ENCODE data around the gene HDAC4. TPM values are rescaled to one million over a fixed set of nuclear protein-coding genes. Genes with fewer than 3 reads are reported as not detected.

The HDAC4 gene
- total RNA-seq, 2 experiments from 2014 or later, result 22.6 to 24.5 TPM

DNA sequence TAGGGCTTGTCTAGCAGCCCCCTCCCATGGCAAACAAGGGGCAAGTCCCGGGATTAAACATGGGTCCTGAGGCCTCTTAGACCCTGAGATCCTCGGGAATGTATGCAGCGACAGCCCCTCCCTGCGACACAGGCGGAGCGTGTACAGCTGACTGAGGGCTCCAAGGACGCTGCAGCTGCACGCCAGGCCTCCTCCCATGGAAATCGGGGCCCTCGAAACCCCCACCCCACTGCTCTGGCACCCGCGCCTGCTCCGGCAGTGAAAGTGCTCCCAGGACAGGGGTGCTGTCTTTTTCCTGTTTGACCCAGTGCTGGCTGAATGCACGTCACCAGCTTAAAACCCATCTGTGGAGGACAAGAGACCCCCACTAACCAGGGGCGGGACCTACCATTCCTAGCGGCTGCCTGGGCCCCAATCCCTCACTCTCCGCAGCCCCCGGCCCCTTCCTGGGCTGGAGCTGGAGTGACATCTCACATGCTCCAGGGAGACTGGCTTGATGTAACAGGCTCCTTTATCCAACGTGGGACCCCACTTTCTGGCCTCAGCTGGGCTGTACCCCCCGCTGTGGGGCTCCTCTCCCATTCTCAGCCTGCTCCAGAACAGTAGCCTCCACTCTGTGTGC, 305.2 kb downstream of the HDAC4 start:
- Mint-ChIP-seq H3K4me1 (ENCODE audit: low read depth) (no peaks in the 10 kb centered on the region), H3K27ac (no peak overlapping the region), H3K9me3 (no peaks in the 10 kb centered on the region), H3K36me3 (ENCODE audit: low read depth) (no peaks in the 10 kb centered on the region), H3K27me3 (no peaks in the 10 kb centered on the region), H3K4me3 (no peak overlapping the region)
- DNase-seq, result no peak
- TF ChIP-seq, protein P1, sequence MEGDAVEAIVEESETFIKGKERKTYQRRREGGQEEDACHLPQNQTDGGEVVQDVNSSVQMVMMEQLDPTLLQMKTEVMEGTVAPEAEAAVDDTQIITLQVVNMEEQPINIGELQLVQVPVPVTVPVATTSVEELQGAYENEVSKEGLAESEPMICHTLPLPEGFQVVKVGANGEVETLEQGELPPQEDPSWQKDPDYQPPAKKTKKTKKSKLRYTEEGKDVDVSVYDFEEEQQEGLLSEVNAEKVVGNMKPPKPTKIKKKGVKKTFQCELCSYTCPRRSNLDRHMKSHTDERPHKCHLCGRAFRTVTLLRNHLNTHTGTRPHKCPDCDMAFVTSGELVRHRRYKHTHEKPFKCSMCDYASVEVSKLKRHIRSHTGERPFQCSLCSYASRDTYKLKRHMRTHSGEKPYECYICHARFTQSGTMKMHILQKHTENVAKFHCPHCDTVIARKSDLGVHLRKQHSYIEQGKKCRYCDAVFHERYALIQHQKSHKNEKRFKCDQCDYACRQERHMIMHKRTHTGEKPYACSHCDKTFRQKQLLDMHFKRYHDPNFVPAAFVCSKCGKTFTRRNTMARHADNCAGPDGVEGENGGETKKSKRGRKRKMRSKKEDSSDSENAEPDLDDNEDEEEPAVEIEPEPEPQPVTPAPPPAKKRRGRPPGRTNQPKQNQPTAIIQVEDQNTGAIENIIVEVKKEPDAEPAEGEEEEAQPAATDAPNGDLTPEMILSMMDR (IDR thresholded peaks at IDR 0.05), result no peak
- intact Hi-C loops (cut with micrococcal nuclease), result no loop called here
- ChIA-PET POLR2A (no interaction called here), CTCF (interaction anchor here (0.8 kb wide), 1 partner anchor 49 kb away, joined by 3 read pairs; no protein-coding TSS in a partner anchor)
- ATAC-seq, result no peak

DNA sequence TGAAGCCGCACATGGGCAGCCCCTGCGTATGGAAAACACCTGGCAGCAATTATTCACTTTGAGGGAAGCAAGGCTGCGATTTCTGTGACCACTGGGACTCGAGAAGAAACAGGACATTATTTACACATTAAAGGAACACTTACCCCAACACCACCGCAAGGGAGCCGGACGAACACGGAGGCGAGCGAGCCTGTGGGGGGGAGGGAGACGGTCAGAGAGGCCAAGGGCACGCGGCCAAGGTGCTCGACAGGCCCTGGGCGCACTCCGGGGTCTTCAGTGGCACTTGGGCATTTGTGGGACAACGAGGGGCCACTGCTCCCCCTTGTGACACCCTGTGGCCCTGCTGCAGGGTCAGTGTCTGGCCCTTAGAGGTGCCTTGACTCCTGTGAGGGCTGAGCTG, 306.0 kb downstream of the HDAC4 start:
- ATAC-seq (no peak), DNase-seq (no peak)
- Mint-ChIP-seq H3K4me1 (ENCODE audit: low read depth) (no peaks in the 10 kb centered on the region), H3K27me3 (no peaks in the 10 kb centered on the region), H3K9me3 (no peaks in the 10 kb centered on the region), H3K36me3 (ENCODE audit: low read depth) (no peaks in the 10 kb centered on the region), H3K4me3 (no peak overlapping the region), H3K27ac (no peak overlapping the region)
- ChIA-PET CTCF (interaction anchor here (0.8 kb wide), 1 partner anchor 49 kb away, joined by 3 read pairs; no protein-coding TSS in a partner anchor), POLR2A (no interaction called here)
- intact Hi-C loops (cut with micrococcal nuclease), result no loop called here
- TF ChIP-seq, protein P1 (IDR thresholded peaks at IDR 0.05), result no peak

DNA sequence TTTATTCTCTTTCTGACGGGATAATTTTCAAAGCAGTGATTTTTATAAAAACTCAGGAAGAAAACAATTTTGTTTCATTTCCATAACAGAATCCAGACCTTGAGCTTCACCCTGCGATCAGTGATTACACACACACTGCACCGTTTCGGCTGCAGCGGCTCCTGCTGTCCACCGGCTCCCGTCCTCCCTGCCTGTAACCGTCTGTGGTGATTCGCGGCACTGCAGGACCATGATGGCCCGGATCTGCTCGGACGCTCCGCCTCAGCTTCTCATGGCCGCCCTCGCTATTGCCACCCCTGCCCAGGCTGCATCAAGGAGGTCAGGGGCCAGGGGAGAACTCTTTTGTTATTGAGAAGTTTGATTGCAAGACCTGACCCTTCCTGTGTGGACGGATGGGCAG, 306.9 kb downstream of the HDAC4 start:
- H3K27me3 Mint-ChIP-seq, result no peaks in the 10 kb centered on the region
- POLR2A ChIA-PET, result no interaction called here
- no peak overlapping the region for H3K27ac Mint-ChIP-seq
- H3K4me1 Mint-ChIP-seq (ENCODE audit: low read depth), result no peaks in the 10 kb centered on the region
- intact Hi-C loops (cut with micrococcal nuclease), result no loop called here
- H3K36me3 Mint-ChIP-seq (ENCODE audit: low read depth), result no peaks in the 10 kb centered on the region
- CTCF ChIA-PET, result interaction anchor here (0.7 kb wide), 1 partner anchor 840 kb away, joined by 3 read pairs; no protein-coding TSS in a partner anchor
- DNase-seq (no peak), ATAC-seq (no peak)
- no peaks in the 10 kb centered on the region for H3K9me3 Mint-ChIP-seq
- TF ChIP-seq, protein P1 (IDR thresholded peaks at IDR 0.05), result no peak
- no peak overlapping the region for H3K4me3 Mint-ChIP-seq

DNA sequence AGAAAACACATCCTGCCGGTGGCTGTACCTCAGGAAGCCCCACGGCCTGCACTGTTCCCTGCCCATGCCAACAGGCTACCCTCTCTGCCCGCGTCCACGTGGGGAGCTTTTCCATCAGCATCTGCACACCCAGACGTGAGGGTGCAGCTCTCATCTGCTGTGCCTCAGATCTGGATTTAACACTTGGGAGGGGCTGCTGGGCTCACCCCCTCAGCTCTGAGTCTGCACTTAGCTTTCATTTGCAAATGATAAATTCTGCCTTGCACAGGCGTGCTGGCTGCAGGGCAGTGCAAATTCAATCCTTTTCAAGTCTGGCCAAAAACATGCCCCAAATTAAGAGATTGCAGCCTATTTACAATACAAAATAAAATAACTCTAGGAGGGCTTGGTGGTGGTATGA, 307.3 kb downstream of the HDAC4 start:
- no peaks in the 10 kb centered on the region for H3K27me3 Mint-ChIP-seq
- H3K27ac Mint-ChIP-seq, result no peak overlapping the region
- no peak for DNase-seq
- intact Hi-C loops (cut with micrococcal nuclease), result no loop called here
- ATAC-seq, result no peak
- ChIA-PET CTCF (no interaction called here), POLR2A (no interaction called here)
- H3K9me3 Mint-ChIP-seq, result no peaks in the 10 kb centered on the region
- TF ChIP-seq, protein P1 (IDR thresholded peaks at IDR 0.05), result no peak
- H3K4me3 Mint-ChIP-seq, result no peak overlapping the region
- no peaks in the 10 kb centered on the region for H3K36me3 Mint-ChIP-seq (ENCODE audit: low read depth)
- no peaks in the 10 kb centered on the region for H3K4me1 Mint-ChIP-seq (ENCODE audit: low read depth)

DNA sequence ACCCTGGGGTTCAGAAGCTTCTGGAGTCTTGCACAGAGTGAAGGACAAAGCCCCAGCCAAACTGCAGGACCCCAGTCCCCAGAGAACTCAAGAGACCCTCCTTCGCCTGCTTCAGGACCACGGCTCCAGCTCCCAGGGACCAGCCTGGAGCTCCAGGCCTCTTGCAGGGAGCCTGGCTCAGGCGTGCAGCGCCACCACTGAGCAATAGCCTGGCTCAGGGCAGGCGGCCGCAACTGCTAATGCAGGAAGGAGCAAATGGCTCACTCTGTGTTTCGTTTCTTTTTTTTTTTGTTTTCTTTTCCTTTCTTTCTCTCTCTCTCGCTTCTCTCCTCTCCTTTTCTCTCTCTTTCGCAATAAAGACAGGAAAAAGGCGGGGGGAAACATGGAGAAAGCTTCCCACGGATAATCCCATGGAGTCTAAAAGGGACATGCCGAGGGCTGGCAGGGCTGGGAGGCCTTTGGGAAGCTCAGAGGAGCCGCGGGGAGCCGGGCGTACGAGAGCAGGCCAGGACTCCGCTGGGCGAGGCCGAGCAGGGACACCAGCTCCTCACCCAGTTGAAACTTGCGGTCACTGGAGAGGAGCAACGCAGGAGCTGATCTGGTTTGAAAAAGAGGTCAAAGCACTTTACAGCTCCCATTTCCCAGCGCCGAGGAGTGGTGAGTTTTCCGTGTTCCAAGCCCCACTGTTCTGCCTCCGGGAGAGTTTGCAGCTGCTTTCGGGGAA, 308.1 kb downstream of the HDAC4 start:
- intact Hi-C loops (cut with micrococcal nuclease), result no loop called here
- no peak for DNase-seq
- no peak for ATAC-seq
- TF ChIP-seq, protein P1 (IDR thresholded peaks at IDR 0.05), result no peak
- ChIA-PET POLR2A (no interaction called here), CTCF (no interaction called here)
- Mint-ChIP-seq H3K36me3 (ENCODE audit: low read depth) (no peaks in the 10 kb centered on the region), H3K9me3 (no peaks in the 10 kb centered on the region), H3K4me3 (no peak overlapping the region), H3K27ac (no peak overlapping the region), H3K27me3 (no peaks in the 10 kb centered on the region), H3K4me1 (ENCODE audit: low read depth) (no peaks in the 10 kb centered on the region)

Data from activated CD8-positive, alpha-beta T cell treated with anti-CD3 and anti-CD28 coated beads for 36 hours (primary cell).